ENCODE measurements around the gene HLA-DPA1.

The HLA-DPA1 gene

DNA sequence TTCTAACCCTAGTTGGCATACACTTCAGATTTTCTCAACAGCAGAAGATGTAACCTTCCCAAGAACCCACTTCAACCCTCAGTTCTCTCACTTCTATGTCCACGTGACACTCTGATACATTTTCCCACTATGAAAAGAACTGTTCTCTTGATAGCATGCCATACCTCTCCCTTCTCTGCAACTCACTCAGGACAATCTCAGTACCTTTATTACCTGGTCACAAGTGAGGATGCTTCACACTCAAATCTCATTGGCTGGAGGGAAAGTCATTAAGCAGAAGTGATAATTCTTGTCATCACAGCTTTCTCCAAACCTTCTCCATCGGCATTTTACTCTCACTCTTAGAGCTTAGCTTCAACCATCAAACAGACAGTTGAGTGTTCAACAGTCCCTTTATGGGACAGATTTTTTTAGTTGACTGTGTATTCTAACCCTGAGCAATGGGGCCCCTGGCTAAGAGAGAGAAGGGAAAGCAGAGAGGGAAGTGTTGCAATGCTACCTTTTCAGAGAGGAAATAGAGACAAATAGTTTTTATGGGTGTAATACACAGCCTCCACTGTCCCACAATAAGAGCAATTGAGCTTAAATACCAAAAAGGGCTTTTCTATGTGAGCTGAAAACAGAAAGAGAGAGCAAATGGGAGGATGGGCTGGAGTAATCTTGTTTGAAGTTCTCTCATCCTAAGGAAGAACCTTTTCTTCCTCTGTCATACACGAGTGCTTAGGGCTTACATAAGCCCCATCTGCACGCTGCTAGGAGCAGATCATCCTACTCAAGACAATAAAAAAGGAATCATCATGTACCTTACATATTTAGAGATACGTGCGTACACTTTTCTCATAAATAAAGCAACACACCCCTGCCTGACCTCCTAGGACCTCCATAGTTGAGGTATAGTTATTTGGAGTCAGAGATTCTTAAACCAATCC, 16.0 kb downstream of the HLA-DPA1 start:
- DNase-seq, result no peak
- H3K4me3 Mint-ChIP-seq, result no peak overlapping the region

DNA sequence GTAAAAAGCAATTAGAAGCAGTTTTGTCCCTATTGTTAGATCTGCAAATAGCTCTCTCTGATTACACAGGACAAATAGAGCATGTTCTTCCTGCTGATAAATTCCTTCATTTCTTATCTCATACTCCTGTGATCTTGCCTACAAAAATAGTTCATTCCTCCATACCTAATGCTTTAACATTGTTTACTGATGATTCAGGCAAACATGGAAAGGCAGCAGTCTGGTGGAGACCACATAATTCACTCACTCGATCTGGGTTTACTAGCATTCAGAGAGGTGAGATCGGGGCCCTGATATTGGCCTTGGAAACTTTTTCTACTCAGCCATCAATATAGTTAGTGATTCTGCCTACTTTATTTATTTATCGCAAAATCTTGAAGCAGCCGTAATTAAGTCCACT, 20.2 kb downstream of the HLA-DPA1 start:
- H3K36me3 Mint-ChIP-seq (ENCODE audit: low read depth), result no peaks in the 10 kb centered on the region
- TF ChIP-seq, protein P1, sequence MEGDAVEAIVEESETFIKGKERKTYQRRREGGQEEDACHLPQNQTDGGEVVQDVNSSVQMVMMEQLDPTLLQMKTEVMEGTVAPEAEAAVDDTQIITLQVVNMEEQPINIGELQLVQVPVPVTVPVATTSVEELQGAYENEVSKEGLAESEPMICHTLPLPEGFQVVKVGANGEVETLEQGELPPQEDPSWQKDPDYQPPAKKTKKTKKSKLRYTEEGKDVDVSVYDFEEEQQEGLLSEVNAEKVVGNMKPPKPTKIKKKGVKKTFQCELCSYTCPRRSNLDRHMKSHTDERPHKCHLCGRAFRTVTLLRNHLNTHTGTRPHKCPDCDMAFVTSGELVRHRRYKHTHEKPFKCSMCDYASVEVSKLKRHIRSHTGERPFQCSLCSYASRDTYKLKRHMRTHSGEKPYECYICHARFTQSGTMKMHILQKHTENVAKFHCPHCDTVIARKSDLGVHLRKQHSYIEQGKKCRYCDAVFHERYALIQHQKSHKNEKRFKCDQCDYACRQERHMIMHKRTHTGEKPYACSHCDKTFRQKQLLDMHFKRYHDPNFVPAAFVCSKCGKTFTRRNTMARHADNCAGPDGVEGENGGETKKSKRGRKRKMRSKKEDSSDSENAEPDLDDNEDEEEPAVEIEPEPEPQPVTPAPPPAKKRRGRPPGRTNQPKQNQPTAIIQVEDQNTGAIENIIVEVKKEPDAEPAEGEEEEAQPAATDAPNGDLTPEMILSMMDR (IDR thresholded peaks at IDR 0.05), result no peak
- DNase-seq, result no peak
- H3K27ac Mint-ChIP-seq, result no peak overlapping the region
- H3K27me3 Mint-ChIP-seq (ENCODE audit: low read depth, poor library complexity), result peaks cover 19% of the 10 kb centered on the region
- H3K4me3 Mint-ChIP-seq, result no peak overlapping the region
- peaks cover 30% of the 10 kb centered on the region for H3K9me3 Mint-ChIP-seq
- H3K4me1 Mint-ChIP-seq, result peaks cover 6% of the 10 kb centered on the region

More for the DNA sequence above, 16.0 kb downstream of the HLA-DPA1 start:
- Mint-ChIP-seq H3K27ac (no peak overlapping the region), H3K36me3 (ENCODE audit: low read depth) (no peaks in the 10 kb centered on the region), H3K27me3 (ENCODE audit: low read depth, poor library complexity) (peaks cover 14% of the 10 kb centered on the region), H3K9me3 (peaks cover 34% of the 10 kb centered on the region), H3K4me1 (no peaks in the 10 kb centered on the region)
- TF ChIP-seq, protein P1 (IDR thresholded peaks at IDR 0.05), result no peak

DNA sequence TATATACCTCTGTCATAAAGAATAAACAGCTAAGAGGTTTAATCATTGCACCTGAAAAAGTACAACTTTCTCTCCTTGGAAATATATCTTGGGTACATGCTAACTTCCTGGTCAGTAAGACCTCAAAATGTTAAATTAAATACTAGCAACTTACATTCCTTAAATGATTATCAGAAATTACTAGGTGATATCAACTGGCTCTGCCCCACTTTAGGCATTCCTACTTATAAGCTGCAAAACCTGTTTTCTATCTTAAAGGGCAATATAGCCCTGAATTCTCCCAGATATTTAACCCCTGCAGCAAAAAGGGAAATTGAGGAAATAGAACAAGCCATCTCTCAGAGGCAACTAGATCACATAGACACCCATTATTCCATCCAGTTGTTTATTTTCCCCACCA, 20.8 kb downstream of the HLA-DPA1 start:
- H3K9me3 Mint-ChIP-seq, result peaks cover 30% of the 10 kb centered on the region
- peaks cover 6% of the 10 kb centered on the region for H3K4me1 Mint-ChIP-seq
- TF ChIP-seq, protein P1 (IDR thresholded peaks at IDR 0.05), result no peak
- peaks cover 18% of the 10 kb centered on the region for H3K27me3 Mint-ChIP-seq (ENCODE audit: low read depth, poor library complexity)
- H3K36me3 Mint-ChIP-seq (ENCODE audit: low read depth), result no peaks in the 10 kb centered on the region
- H3K27ac Mint-ChIP-seq, result no peak overlapping the region
- no peak for DNase-seq
- no peak overlapping the region for H3K4me3 Mint-ChIP-seq

GRCh38 chr6:33050014-33050810, 23.2 kb downstream of the HLA-DPA1 start:
- Mint-ChIP-seq H3K36me3 (ENCODE audit: low read depth) (no peaks in the 10 kb centered on the region), H3K27me3 (ENCODE audit: low read depth, poor library complexity) (peaks cover 17% of the 10 kb centered on the region), H3K27ac (no peak overlapping the region), H3K4me3 (no peak overlapping the region), H3K9me3 (peaks cover 30% of the 10 kb centered on the region), H3K4me1 (peaks cover 6% of the 10 kb centered on the region)
- no peak for DNase-seq
- TF ChIP-seq, protein P1 (IDR thresholded peaks at IDR 0.05), result no peak

DNA sequence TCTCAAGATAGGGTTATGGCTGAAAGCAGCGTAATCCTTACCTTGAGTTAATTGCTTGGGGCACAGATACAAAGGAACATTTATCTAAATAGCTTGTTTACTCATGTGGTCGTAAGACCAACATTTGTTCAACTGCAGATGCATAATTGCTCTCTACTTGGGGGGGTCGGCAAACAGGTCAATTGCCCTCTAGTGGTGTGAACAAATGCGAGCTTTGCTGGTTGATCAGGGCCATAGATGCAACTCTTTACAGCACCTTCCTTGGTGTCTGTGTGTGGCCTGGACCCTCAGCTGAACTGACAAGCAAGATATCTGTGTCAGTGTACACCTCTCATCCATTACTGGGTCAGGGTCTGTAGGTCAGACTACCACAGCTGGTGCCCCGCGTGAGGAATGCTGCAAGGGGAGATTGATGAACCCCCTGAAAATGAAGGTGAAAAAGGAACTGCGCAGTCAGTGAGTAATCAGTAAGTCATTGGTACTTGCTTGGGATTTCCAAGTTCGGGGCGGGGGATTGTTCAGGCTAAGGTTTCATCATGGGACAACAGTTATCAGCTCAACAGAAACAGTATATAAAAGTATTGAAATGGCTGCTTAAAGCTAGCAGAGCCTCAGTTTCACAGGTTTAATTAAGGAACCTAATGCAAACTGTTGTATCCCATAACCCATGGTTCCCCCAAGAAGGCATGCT, 24.0 kb downstream of the HLA-DPA1 start:
- DNase-seq, result no peak
- peaks cover 15% of the 10 kb centered on the region for H3K27me3 Mint-ChIP-seq (ENCODE audit: low read depth, poor library complexity)

More for the DNA sequence above, 24.0 kb downstream of the HLA-DPA1 start:
- Mint-ChIP-seq H3K27ac (no peak overlapping the region), H3K36me3 (ENCODE audit: low read depth) (no peaks in the 10 kb centered on the region), H3K4me1 (peaks cover 6% of the 10 kb centered on the region), H3K4me3 (no peak overlapping the region), H3K9me3 (peaks cover 28% of the 10 kb centered on the region)
- TF ChIP-seq, protein P1 (IDR thresholded peaks at IDR 0.05), result no peak

Data from nephron progenitor cell (in vitro differentiated cells).